ENCODE measurements around the gene DPH6.
"Not testable (repeated sequence)": the region's sequence is repeated elsewhere in the genome, so short reads cannot be mapped to it uniquely, and the experiment has no call there.

- not testable (repeated sequence) for TF ChIP-seq POLR2A, CTCF (IDR thresholded peaks at IDR 0.05)
These were observed 154.5 kb downstream of the DPH6 start for GRCh38 chr15:35391408-35391984.

All from Peyer's patch (tissue), 4 donors.